Skeletal muscle tissue (tissue), 4 donors: ENCODE results near the gene ZNF761. TPM values are rescaled to one million over a fixed set of nuclear protein-coding genes. Genes with fewer than 3 reads are reported as not detected.
"Not testable (repeated sequence)": the region's sequence is repeated elsewhere in the genome, so short reads cannot be mapped to it uniquely, and the experiment has no call there.

ENCODE experiments used
- H3K27ac ChIP-seq: one replicate; pipeline ENCODE4 v1.7.0; 2013; ENCODE audit warnings: mild to moderate bottlenecking, low read depth, low read length, inconsistent platforms
- H3K27me3 ChIP-seq, 3 donors: one replicate each; pipeline ENCODE4 v1.7.0; 2013; ENCODE audit warnings: low read length in 3 of 3; ENCODE audit not compliant: control insufficient read depth in 3 of 3, insufficient read depth in 3 of 3
- H3K36me3 ChIP-seq, 3 donors: one replicate each; pipeline ENCODE4 v1.7.0; 2013; ENCODE audit warnings: low read length in 3 of 3; ENCODE audit not compliant: control insufficient read depth in 3 of 3, insufficient read depth in 3 of 3
- H3K4me1 ChIP-seq, 3 donors: one replicate each; pipeline ENCODE4 v1.7.0; 2013; ENCODE audit warnings: low read length in 3 of 3, mild to moderate bottlenecking in 3 of 3; ENCODE audit not compliant: control insufficient read depth in 3 of 3, insufficient read depth in 3 of 3
- H3K4me3 ChIP-seq, 3 donors: one replicate each; pipeline ENCODE4 v1.7.0; 2013; ENCODE audit warnings: low read length in 3 of 3
- H3K9ac ChIP-seq, 3 donors: one replicate each; pipeline ENCODE4 v1.7.0; 2013; ENCODE audit warnings: low read length in 3 of 3, mild to moderate bottlenecking in 3 of 3, moderate library complexity in 2 of 3, low read depth in 1 of 3
- H3K9me3 ChIP-seq, 3 donors: one replicate each; pipeline ENCODE4 v1.7.0; 2013; ENCODE audit warnings: low read length in 3 of 3; ENCODE audit not compliant: control insufficient read depth in 3 of 3
- total RNA-seq: library from RNA; depleted of rRNA; stranded (reverse); fragments of >200 nt; gene quantifications from one replicate; pipeline ENCODE4 v1.2.3, GENCODE V29; 2014
- donor health status: Osteomylitis.

Gene ZNF761
- total RNA-seq, 1 donor from 2014 or later, result 4.2 TPM

DNA sequence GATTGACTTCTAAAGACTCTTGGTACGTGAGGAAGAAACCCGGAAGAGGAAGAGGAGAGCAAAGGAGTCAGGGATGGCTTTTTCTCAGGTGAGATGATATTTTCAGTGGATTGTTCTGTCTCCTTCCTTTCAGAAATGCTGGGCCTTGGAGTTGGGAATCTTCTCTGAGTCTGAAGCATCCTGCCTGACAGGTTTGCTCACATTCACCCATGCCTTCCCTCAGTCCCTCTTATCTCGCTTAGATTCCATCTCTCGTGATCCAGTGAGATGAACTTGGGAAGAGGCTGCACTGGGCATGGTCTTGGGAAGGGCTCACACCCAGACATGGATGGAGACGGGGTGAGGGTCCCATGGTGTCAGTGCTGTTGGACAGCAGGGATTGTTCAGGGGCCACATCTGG is 15.4 kb downstream of the ZNF761 start:
- H3K9ac ChIP-seq, H3K27ac ChIP-seq, H3K4me1 ChIP-seq, H3K4me3 ChIP-seq, H3K27me3 ChIP-seq, H3K9me3 ChIP-seq: not testable (repeated sequence)
- peaks cover 37 to 44% (median 38%) of the 10 kb centered on the region in 3 donors for H3K36me3 ChIP-seq

DNA sequence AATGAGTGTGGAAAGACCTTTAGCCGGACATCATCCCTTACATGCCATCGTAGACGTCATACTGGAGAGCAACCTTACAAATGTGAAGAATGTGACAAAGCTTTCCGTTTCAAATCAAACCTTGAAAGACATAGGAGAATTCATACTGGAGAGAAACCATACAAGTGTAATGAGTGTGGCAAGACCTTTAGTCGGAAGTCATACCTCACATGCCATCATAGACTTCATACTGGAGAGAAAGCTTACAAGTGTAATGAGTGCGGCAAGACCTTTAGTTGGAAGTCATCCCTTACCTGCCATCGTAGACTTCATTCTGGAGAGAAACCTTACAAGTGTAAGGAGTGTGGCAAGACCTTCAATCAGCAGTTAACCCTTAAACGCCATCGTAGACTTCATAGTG is 24.0 kb downstream of the ZNF761 start:
- Histone ChIP-seq H3K27me3 (no peaks in the 10 kb centered on the region), H3K9ac (no peak overlapping the region), H3K27ac (no peak overlapping the region), H3K4me1 (no peaks in the 10 kb centered on the region), H3K4me3 (peak overlapping the region in 1 of 3 donors; percentile 44), H3K36me3 (peaks cover 36 to 51% (median 37%) of the 10 kb centered on the region in 3 donors), H3K9me3 (peaks cover 2 to 24% (median 8%) of the 10 kb centered on the region in 3 donors)

DNA sequence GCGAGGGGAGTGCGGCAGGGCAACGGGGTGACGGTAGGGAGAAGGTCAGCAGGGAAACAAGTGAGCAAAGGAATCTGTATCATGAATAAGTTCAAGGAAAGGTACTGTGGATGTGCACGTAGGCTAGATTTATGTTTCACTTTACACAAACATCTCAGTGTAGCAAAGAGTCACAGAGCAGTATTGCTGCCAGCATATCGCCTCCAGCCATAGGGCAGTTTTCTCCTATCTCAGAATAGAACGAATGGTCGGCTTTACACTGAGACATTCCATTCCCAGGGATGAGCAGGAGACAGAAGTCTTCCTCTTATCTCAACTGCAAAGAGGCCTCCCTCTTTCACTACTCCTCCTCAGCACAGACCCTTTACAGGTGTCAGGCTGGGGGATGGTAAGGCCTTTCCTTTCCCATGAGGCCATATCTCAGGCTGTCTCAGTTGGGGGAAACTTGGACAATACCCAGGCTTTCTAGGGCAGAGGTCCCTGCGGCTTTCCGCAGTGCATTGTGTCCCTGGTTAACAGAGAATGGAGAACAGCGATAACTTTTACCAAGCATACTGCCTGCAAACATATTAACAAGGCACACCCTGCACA is 28.4 kb downstream of the ZNF761 start:
- H3K9me3 ChIP-seq, result peaks cover 5 to 17% (median 8%) of the 10 kb centered on the region in 3 donors

DNA sequence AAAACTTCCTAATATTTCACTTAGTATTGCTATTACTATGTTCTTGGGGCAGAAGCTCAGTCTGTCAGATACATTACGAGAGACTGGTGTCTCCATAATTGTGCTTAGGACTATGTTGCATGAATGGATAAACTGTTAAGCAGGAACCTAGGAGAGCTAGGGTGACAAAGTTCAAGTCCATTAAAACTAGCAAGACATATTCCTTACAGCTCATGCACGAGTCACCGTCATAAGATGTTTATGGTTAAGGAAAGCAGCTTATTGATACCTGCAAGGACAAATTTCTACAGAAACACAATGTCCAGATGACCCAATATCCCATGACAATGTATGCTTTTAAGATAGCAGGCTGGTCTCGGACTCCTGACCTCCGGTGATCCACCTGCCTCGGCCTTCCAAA is 30.1 kb downstream of the ZNF761 start:
- Histone ChIP-seq H3K36me3 (peaks cover 0 to 4% (median 0%) of the 10 kb centered on the region in 3 donors), H3K27ac (no peak overlapping the region), H3K4me3 (no peak overlapping the region), H3K9ac (no peak overlapping the region), H3K4me1 (no peaks in the 10 kb centered on the region), H3K9me3 (peaks cover 3 to 7% (median 5%) of the 10 kb centered on the region in 3 donors), H3K27me3 (peaks cover 3 to 13% (median 9%) of the 10 kb centered on the region in 3 donors)

More for the DNA sequence above, 28.4 kb downstream of the ZNF761 start:
- H3K9ac ChIP-seq, H3K27ac ChIP-seq, H3K4me3 ChIP-seq, H3K4me1 ChIP-seq: not testable (repeated sequence)
- H3K27me3 ChIP-seq, result peaks cover 3 to 11% (median 6%) of the 10 kb centered on the region in 3 donors
- H3K36me3 ChIP-seq, result peaks cover 7 to 21% (median 7%) of the 10 kb centered on the region in 3 donors

DNA sequence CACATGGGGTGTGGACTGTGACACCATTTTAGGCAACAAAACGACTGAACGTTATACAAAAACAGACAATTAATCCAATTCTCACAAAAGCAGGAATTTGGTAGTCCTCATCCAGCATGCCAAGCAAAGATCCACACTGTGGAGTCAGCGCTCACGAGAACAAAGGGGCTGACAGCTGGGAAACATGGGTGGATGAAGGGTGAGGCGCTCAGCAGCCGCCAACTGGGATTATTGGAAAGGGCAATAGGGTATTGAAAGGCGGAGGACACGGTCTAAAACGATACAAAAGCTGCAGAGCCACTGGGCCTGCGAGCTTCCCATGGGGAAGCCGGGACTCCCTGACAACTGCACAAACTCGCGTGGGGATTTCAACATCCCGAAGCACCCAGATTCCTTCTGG is 31.1 kb downstream of the ZNF761 start:
- Histone ChIP-seq H3K9ac (no peak overlapping the region), H3K36me3 (no peaks in the 10 kb centered on the region), H3K9me3 (peaks cover 0 to 5% (median 0%) of the 10 kb centered on the region in 3 donors), H3K27ac (no peak overlapping the region), H3K4me3 (no peak overlapping the region), H3K27me3 (peaks cover 3 to 13% (median 9%) of the 10 kb centered on the region in 3 donors), H3K4me1 (no peaks in the 10 kb centered on the region)

DNA sequence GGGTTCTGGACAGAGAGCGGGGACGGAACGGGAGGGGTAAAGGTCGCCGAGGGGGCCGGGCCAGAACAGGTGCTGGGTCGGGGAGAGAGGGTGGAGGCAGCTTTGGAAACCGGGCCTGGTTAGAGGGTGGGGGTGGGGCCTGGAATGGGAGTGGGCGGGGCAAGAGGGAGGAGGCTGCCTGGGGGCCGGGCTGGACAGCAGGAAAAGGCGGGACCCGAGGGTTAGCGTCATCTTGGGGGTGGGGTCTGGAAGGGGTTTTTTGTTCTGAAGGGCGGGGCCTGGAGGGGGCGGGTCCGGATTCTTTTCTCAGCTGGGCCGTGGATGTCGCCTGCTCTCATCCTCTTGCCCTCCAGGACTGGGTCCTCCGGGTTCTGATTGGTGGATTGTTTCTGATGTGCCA is 31.5 kb downstream of the ZNF761 start:
- Histone ChIP-seq H3K9me3 (peaks cover 0 to 5% (median 0%) of the 10 kb centered on the region in 3 donors), H3K4me3 (no peak overlapping the region), H3K27me3 (peaks cover 3 to 13% (median 9%) of the 10 kb centered on the region in 3 donors), H3K9ac (no peak overlapping the region), H3K4me1 (peaks cover 0 to 2% (median 0%) of the 10 kb centered on the region in 3 donors), H3K36me3 (no peaks in the 10 kb centered on the region), H3K27ac (no peak overlapping the region)

DNA sequence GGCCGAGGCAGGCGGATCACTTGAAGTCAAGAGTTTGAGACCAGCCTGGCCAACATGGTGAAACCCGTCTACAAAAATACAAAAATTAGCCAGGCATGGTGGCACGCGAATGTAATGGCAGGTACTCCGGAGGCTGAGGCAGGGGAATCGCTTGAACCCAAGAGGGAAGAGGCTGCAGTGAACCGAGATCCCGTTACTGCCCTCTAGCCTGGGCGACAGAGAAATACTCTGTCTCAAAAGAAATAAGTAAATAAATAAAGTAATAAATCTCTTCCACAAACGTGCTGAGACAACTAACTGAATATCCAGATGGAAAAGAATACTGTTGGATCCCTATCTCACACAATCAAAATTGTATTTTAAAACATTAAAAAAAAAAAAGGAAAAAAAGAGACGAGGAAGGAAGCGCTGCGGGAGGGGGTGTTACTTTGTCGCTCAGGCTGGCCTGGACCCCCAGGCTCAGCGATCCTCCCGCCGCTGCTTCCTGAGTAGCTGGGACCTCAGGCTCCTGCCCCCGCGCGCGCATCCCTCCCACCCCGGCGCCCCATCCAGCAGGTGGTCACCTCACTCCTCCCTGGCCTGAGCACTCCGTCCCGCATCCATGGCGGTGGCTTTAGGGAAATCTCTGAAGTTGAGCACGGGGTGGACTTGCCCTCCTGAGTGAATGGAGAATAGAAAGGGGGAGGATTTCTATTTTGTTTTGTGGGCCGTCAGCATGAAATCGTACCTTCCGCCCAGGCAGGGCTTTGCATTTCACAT is 35.1 kb downstream of the ZNF761 start:
- Histone ChIP-seq H3K4me3 (peak overlapping the region; percentile 74 to 81 (median 77)), H3K9me3 (peaks cover 0 to 3% (median 0%) of the 10 kb centered on the region in 3 donors), H3K4me1 (peaks cover 0 to 6% (median 0%) of the 10 kb centered on the region in 3 donors), H3K36me3 (no peaks in the 10 kb centered on the region), H3K9ac (no peak overlapping the region), H3K27me3 (peaks cover 3 to 13% (median 9%) of the 10 kb centered on the region in 3 donors), H3K27ac (no peak overlapping the region)

DNA sequence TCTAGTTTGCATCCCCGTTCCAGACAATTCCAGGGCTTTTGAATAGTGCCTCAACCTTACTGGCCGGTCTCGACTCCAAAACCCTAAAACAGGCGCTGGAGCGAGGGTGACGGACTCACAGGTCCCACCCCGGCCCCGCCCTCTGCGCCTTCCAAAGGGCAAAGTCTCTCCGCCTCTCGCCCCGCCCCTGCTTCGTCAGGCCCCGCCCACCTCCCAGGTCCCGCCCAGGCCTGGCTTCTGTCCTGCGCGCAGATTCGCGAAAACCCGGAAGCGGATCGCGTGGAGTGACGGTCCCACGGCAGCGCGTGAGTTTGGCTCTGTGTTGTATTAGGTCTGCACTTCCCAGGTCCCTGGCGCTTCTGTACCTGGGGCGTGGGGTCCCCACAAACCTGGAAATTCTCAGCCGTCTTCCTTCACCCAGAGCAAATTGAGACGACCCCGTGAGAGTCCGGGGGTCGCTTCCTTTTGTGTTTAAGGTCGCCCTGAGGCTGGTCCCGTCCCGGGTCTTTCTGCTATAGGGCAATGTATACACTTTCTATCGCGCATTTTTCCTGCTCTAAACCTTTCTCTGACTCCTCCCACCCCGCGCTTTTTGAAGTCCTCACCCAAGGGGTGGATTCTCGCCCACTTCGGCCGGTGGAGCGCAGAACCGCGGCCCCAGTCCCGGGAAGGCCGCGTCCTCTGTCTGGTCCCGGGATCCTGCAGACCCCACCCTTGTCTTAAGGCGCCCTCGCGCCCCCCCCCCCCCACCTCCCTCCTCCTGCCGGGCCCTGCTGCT is 35.9 kb downstream of the ZNF761 start, which contains the start of gene ZNF813:
ZNF813 (plus strand) TSS at position 249 of the 778 bp plus-strand sequence. CDS start 16,090 bp downstream, outside the sequence.
- Histone ChIP-seq H3K9me3 (peaks cover 0 to 3% (median 0%) of the 10 kb centered on the region in 3 donors), H3K27ac (no peak within 1 kb of the TSS), H3K4me1 (peaks cover 0 to 6% (median 0%) of the 10 kb centered on the region in 3 donors), H3K36me3 (peaks cover 0 to 1% (median 0%) of the 10 kb centered on the region in 3 donors), H3K27me3 (peaks cover 3 to 13% (median 9%) of the 10 kb centered on the region in 3 donors), H3K9ac (peak within 1 kb of the TSS; percentile 69 to 76 (median 72)), H3K4me3 (peak within 1 kb of the TSS; percentile 74 to 81 (median 77))

DNA sequence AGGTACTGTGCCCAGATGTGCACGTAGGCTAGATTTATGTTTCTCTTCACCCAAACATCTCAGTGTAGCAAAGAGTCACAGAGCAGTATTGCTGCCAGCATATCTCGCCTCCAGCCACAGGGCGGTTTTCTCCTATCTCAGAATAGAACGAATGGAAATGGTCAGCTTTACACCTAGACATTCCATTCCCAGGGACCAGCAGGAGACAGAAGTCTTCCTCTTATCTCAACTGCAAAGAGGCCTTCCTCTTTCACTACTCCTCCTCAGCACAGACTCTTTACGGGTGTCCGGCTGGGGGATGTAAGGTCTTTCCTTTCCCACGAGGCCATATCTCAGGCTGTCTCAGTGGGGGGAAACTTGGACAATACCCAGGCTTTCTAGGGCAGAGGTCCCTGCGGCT is 36.8 kb downstream of the ZNF761 start:
- H3K9ac ChIP-seq, H3K27ac ChIP-seq, H3K9me3 ChIP-seq, H3K36me3 ChIP-seq, H3K4me1 ChIP-seq: not testable (repeated sequence)
- Histone ChIP-seq H3K4me3 (peak overlapping the region in 2 of 3 donors; percentile 74 to 81), H3K27me3 (peaks cover under 1 to 11% (median 9%) of the 10 kb centered on the region in 3 donors)
